HUES64 (cell line): ENCODE results near the gene SPACA4.
"Not testable (repeated sequence)": the region's sequence is repeated elsewhere in the genome, so short reads cannot be mapped to it uniquely, and the experiment has no call there.

Source experiments
- H3K27ac ChIP-seq: 2 replicates; pipeline ENCODE4 v1.7.0; 2013; ENCODE audit warnings: low read depth, low read length, inconsistent platforms
- H3K27me3 ChIP-seq: 2 replicates; pipeline ENCODE4 v1.6.1; 2013; ENCODE audit warnings: mild to moderate bottlenecking, low read length; ENCODE audit not compliant: insufficient read depth
- H3K36me3 ChIP-seq: 2 replicates; pipeline ENCODE4 v1.6.1; 2013; ENCODE audit warnings: mild to moderate bottlenecking, low read length; ENCODE audit not compliant: insufficient read depth
- H3K4me1 ChIP-seq: 2 replicates; pipeline ENCODE4 v1.6.1; 2013; ENCODE audit warnings: mild to moderate bottlenecking, low read length, moderate library complexity; ENCODE audit not compliant: insufficient read depth
- H3K4me3 ChIP-seq: 2 replicates; pipeline ENCODE4 v1.5.1; 2013; ENCODE audit warnings: mild to moderate bottlenecking, low read length, moderate library complexity
- H3K9ac ChIP-seq: 2 replicates; pipeline ENCODE4 v1.6.1; 2013; ENCODE audit warnings: mild to moderate bottlenecking, low read depth, low read length
- H3K9me3 ChIP-seq: 2 replicates; pipeline ENCODE4 v1.6.1; 2013; ENCODE audit warnings: low read depth, low read length; ENCODE audit not compliant: insufficient read depth
- WGBS: fragments of 150-250, 120-280 bp; methylation state at CpG from one replicate; pipeline ENCODE4 v1.1.7; 2013; ENCODE audit warnings: missing lambda C conversion rate; 5-methylcytosine and 5-hydroxymethylcytosine counted together

SPACA4 gene

GRCh38 chr19:48629599-48630295, 23.2 kb downstream of the SPACA4 start:
- no peaks in the 10 kb centered on the region for H3K9me3 ChIP-seq
- H3K27ac ChIP-seq: peak overlapping the region; percentile 87; the same call in 1 of the 2 replicates
- H3K4me3 ChIP-seq: peak overlapping the region; percentile 48
- H3K4me1 ChIP-seq: peaks cover 13% of the 10 kb centered on the region
- H3K27me3 ChIP-seq: no peaks in the 10 kb centered on the region
- 27% methylated on average over 48 of the region's 48 CpGs for WGBS
- 0 out of 2 replicates have a peak, but pooled peaks cover 5% of the 10 kb centered on the region for H3K36me3 ChIP-seq
- peak overlapping the region; percentile 55 for H3K9ac ChIP-seq

- WGBS: 3% methylated on average over 43 of the region's 47 CpGs
- Histone ChIP-seq H3K9ac (peak overlapping the region; percentile 55), H3K4me1 (peaks cover 6% of the 10 kb centered on the region)
Measured at GRCh38 chr19:48630296-48631063, 23.9 kb downstream of the SPACA4 start.

GRCh38 chr19:48631225-48631624, 24.7 kb downstream of the SPACA4 start:
- Histone ChIP-seq H3K9ac (no peak overlapping the region; the same call in 1 of the 2 replicates), H3K4me1 (peaks cover 6% of the 10 kb centered on the region), H3K4me3 (peak overlapping the region; percentile 48), H3K36me3 (0 out of 2 replicates have a peak, but pooled peaks cover 4% of the 10 kb centered on the region), H3K27me3 (peaks cover 6% of the 10 kb centered on the region), H3K27ac (peak overlapping the region; percentile 87; the same call in 1 of the 2 replicates), H3K9me3 (no peaks in the 10 kb centered on the region)
- WGBS: 84% methylated on average over 3 of the region's 3 CpGs

More at GRCh38 chr19:48630296-48631063, 23.9 kb downstream of the SPACA4 start:
- H3K27ac ChIP-seq: peak overlapping the region; percentile 87; the same call in 1 of the 2 replicates
- H3K36me3 ChIP-seq: 0 out of 2 replicates have a peak, but pooled peaks cover 5% of the 10 kb centered on the region
- H3K27me3 ChIP-seq: no peaks in the 10 kb centered on the region
- peak overlapping the region; percentile 48 for H3K4me3 ChIP-seq
- H3K9me3 ChIP-seq: no peaks in the 10 kb centered on the region

- 96% methylated on average over 11 of the region's 11 CpGs for WGBS
- not testable (repeated sequence) for H3K4me3 ChIP-seq, H3K9ac ChIP-seq
Measured at GRCh38 chr19:48632286-48632685, 25.7 kb downstream of the SPACA4 start.

GRCh38 chr19:48632692-48633147, 26.2 kb downstream of the SPACA4 start:
- 0 out of 2 replicates have a peak, but pooled peaks cover 2% of the 10 kb centered on the region for H3K36me3 ChIP-seq
- no peak overlapping the region for H3K4me3 ChIP-seq
- no peak overlapping the region for H3K9ac ChIP-seq
- no peak overlapping the region for H3K27ac ChIP-seq
- peaks cover 6% of the 10 kb centered on the region for H3K4me1 ChIP-seq
- H3K27me3 ChIP-seq: peaks cover 15% of the 10 kb centered on the region
- H3K9me3 ChIP-seq: no peaks in the 10 kb centered on the region

More at GRCh38 chr19:48632286-48632685, 25.7 kb downstream of the SPACA4 start:
- H3K4me1 ChIP-seq, H3K36me3 ChIP-seq, H3K27ac ChIP-seq, H3K9me3 ChIP-seq: not testable (repeated sequence)
- peaks cover 15% of the 10 kb centered on the region for H3K27me3 ChIP-seq

GRCh38 chr19:48633148-48634035, 26.9 kb downstream of the SPACA4 start:
- Histone ChIP-seq H3K4me1 (peaks cover 7% of the 10 kb centered on the region), H3K27me3 (peaks cover 15% of the 10 kb centered on the region), H3K27ac (peak overlapping the region; percentile 46; the same call in 1 of the 2 replicates), H3K4me3 (no peak overlapping the region), H3K9ac (no peak overlapping the region), H3K9me3 (no peaks in the 10 kb centered on the region), H3K36me3 (0 out of 2 replicates have a peak, but pooled peaks cover 2% of the 10 kb centered on the region)
- WGBS: 91% methylated on average over 21 of the region's 22 CpGs

GRCh38 chr19:48634036-48634342, 27.4 kb downstream of the SPACA4 start:
- Histone ChIP-seq H3K4me1 (peaks cover 12% of the 10 kb centered on the region), H3K9ac (peak overlapping the region; percentile 23), H3K4me3 (peak overlapping the region; percentile 26), H3K27ac (peak overlapping the region; percentile 46; the same call in 1 of the 2 replicates), H3K27me3 (peaks cover 15% of the 10 kb centered on the region), H3K9me3 (no peaks in the 10 kb centered on the region), H3K36me3 (0 out of 2 replicates have a peak, but pooled peaks cover 2% of the 10 kb centered on the region)
- WGBS: 84% methylated on average over 7 of the region's 7 CpGs

GRCh38 chr19:48634424-48635262, 28.1 kb downstream of the SPACA4 start:
- 8% methylated on average over 37 of the region's 37 CpGs for WGBS
- Histone ChIP-seq H3K9ac (peak overlapping the region; percentile 23), H3K36me3 (0 out of 2 replicates have a peak, but pooled peaks cover 2% of the 10 kb centered on the region), H3K4me3 (peak overlapping the region; percentile 44), H3K27ac (peak overlapping the region; percentile 84; the same call in 1 of the 2 replicates), H3K4me1 (peaks cover 12% of the 10 kb centered on the region), H3K9me3 (no peaks in the 10 kb centered on the region), H3K27me3 (peaks cover 15% of the 10 kb centered on the region)

GRCh38 chr19:48635263-48635965, 28.9 kb downstream of the SPACA4 start:
- Histone ChIP-seq H3K27me3 (peaks cover 15% of the 10 kb centered on the region), H3K4me3 (peak overlapping the region; percentile 80), H3K9ac (peak overlapping the region; percentile 36; the same call in 1 of the 2 replicates), H3K4me1 (peaks cover 16% of the 10 kb centered on the region), H3K27ac (peak overlapping the region; percentile 84; the same call in 1 of the 2 replicates), H3K36me3 (0 out of 2 replicates have a peak, but pooled peaks cover 2% of the 10 kb centered on the region), H3K9me3 (no peaks in the 10 kb centered on the region)
- WGBS: 2% methylated on average over 67 of the region's 67 CpGs
